Trophoblast cell (in vitro differentiated cells and primary cell): ENCODE results near the gene POF1B.

Experiments
- DNase-seq, 2 donors: peaks; one replicate each; pipeline ENCODE4 v3.0.0-alpha.2; 2016
- H2AFZ ChIP-seq: 2 replicates; pipeline ENCODE4 v1.6.1; 2013; ENCODE audit warnings: low read length, moderate library complexity, mild to moderate bottlenecking; ENCODE audit not compliant: insufficient read depth, poor library complexity
- H2AK5ac ChIP-seq: 2 replicates; pipeline ENCODE4 v1.6.1; 2013; ENCODE audit warnings: mild to moderate bottlenecking, low read length
- H2BK120ac ChIP-seq: 2 replicates; pipeline ENCODE4 v1.6.1; 2013; ENCODE audit warnings: low read length, mild to moderate bottlenecking, moderate library complexity; ENCODE audit not compliant: insufficient read depth, poor library complexity
- H2BK12ac ChIP-seq: 2 replicates; pipeline ENCODE4 v1.6.1; 2013; ENCODE audit warnings: mild to moderate bottlenecking, low read length, moderate library complexity
- H2BK5ac ChIP-seq: 2 replicates; pipeline ENCODE4 v1.6.1; 2013; ENCODE audit warnings: low read length, low read depth, moderate library complexity, mild to moderate bottlenecking; ENCODE audit not compliant: poor library complexity
- H3K14ac ChIP-seq: 2 replicates; pipeline ENCODE4 v1.6.1; 2013; ENCODE audit warnings: mild to moderate bottlenecking, low read length
- H3K18ac ChIP-seq: 2 replicates; pipeline ENCODE4 v1.6.1; 2013; ENCODE audit warnings: mild to moderate bottlenecking, low read length
- H3K23ac ChIP-seq: 2 replicates; pipeline ENCODE4 v1.6.1; 2013; ENCODE audit warnings: low read length
- H3K27ac ChIP-seq: 2 replicates; pipeline ENCODE4 v1.5.1; 2013; ENCODE audit warnings: low read depth, mild to moderate bottlenecking, inconsistent platforms, low read length, moderate library complexity
- H3K27me3 ChIP-seq: 2 replicates; pipeline ENCODE4 v1.6.1; 2013; ENCODE audit warnings: inconsistent platforms, mild to moderate bottlenecking, low read length, moderate library complexity; ENCODE audit not compliant: insufficient read depth
- H3K36me3 ChIP-seq, 2 experiments: 1 replicate in 1 of 2; 2 replicates in 1 of 2; pipeline ENCODE4 v1.6.1; 2013; ENCODE audit warnings: low read length in 2 of 2, mild to moderate bottlenecking in 2 of 2, moderate library complexity in 1 of 2; ENCODE audit not compliant: insufficient read depth in 2 of 2, control insufficient read depth in 1 of 2
- H3K4ac ChIP-seq: 2 replicates; pipeline ENCODE4 v1.6.1; 2013; ENCODE audit warnings: low read depth, mild to moderate bottlenecking, low read length, moderate library complexity
- H3K4me1 ChIP-seq, 2 experiments: 1 replicate in 1 of 2; 2 replicates in 1 of 2; pipeline ENCODE4 v1.6.1; 2013; ENCODE audit warnings: low read length in 2 of 2, mild to moderate bottlenecking in 2 of 2, moderate library complexity in 1 of 2; ENCODE audit not compliant: insufficient read depth in 2 of 2, control insufficient read depth in 1 of 2
- H3K4me2 ChIP-seq: 2 replicates; pipeline ENCODE4 v1.6.1; 2013; ENCODE audit warnings: inconsistent platforms, mild to moderate bottlenecking, low read length, moderate library complexity
- H3K4me3 ChIP-seq: 2 replicates; pipeline ENCODE4 v1.5.1; 2013; ENCODE audit warnings: mild to moderate bottlenecking, low read depth, low read length, inconsistent platforms
- H3K79me1 ChIP-seq: one replicate; pipeline ENCODE4 v1.6.1; 2013; ENCODE audit warnings: low read length
- H3K79me2 ChIP-seq: 2 replicates; pipeline ENCODE4 v1.6.1; 2013; ENCODE audit warnings: low read length, mild to moderate bottlenecking; ENCODE audit not compliant: control insufficient read depth, insufficient read depth, poor library complexity
- H3K9ac ChIP-seq: 2 replicates; pipeline ENCODE4 v1.6.1; 2013; ENCODE audit warnings: mild to moderate bottlenecking, low read length
- H3K9me3 ChIP-seq: 2 replicates; pipeline ENCODE4 v1.6.1; 2013; ENCODE audit warnings: low read depth, mild to moderate bottlenecking, control low read depth, inconsistent platforms, low read length; ENCODE audit not compliant: insufficient read depth
- H4K12ac ChIP-seq: 2 replicates; pipeline ENCODE4 v1.6.1; 2013; ENCODE audit warnings: low read depth, mild to moderate bottlenecking, low read length, moderate library complexity
- H4K8ac ChIP-seq: 2 replicates; pipeline ENCODE4 v1.6.1; 2013; ENCODE audit warnings: low read depth, mild to moderate bottlenecking, low read length, moderate library complexity
- H4K91ac ChIP-seq: one replicate; pipeline ENCODE4 v1.6.1; 2013; ENCODE audit warnings: low read depth, mild to moderate bottlenecking, low read length, moderate library complexity
- WGBS: extraction: QIAGEN DNeasy Blood & Tissue Kit; methylation state at CpG from one replicate; pipeline ENCODE4 v1.1.7; 2013; ENCODE audit warnings: missing lambda C conversion rate; ENCODE audit not compliant: insufficient read length, insufficient coverage; ENCODE audit errors: extremely low coverage; 5-methylcytosine and 5-hydroxymethylcytosine counted together

POF1B gene

DNA sequence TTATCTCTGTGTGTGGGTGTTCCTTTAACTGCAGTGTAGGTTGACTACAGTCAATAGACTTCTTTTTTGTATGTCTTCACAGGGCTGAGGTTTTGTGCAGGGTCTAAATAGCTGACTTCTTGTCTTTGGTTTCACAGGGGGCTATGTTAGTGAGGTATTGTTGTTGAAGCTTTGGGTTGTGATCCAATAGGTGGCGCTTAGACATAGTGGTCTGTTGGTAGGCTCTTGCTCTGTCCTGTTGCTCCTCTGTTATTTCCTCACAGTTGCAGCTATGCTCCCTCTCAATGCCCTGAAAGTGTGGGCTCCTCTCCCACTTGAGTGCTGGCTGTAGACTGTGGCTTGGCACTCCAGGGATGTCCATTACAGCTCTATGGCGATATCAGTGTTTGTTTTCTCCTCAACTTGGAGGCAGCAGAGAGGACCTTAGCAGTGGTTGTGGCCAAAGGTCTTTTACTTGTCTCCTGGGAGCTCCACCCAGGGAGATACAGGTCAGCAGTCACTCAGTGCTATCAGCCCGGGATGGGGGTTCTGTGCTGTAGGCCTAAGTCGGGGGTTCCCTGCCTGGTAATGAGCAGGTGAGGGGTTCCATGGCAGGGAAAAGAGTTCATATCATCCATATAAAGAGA is 14.0 kb downstream of the POF1B start:
- Histone ChIP-seq H2BK5ac (no peak overlapping the region), H2AFZ (no peak overlapping the region), H3K4me1 (no peaks in the 10 kb centered on the region), H3K79me2 (no peaks in the 10 kb centered on the region), H4K12ac (no peak overlapping the region), H3K27ac (no peak overlapping the region), H3K36me3 (no peaks in the 10 kb centered on the region), H3K23ac (no peak overlapping the region), H2BK12ac (no peak overlapping the region), H3K9me3 (no peaks in the 10 kb centered on the region), H3K9ac (no peak overlapping the region), H3K27me3 (no peaks in the 10 kb centered on the region), H4K8ac (no peak overlapping the region), H3K18ac (no peak overlapping the region), H3K79me1 (no peaks in the 10 kb centered on the region), H3K14ac (no peak overlapping the region), H3K4me2 (no peak overlapping the region), H4K91ac (no peak overlapping the region), H3K4me3 (no peak overlapping the region), H2AK5ac (no peak overlapping the region), H3K4ac (no peak overlapping the region), H2BK120ac (no peak overlapping the region)
- no CpG with 5 or more reads among the region's 4 CpGs for WGBS
- no peak for DNase-seq

- DNase-seq = no peak
- H3K4me3 ChIP-seq = no peak overlapping the region
- no CpG with 5 or more reads among the region's 1 CpG for WGBS
- no peak overlapping the region for H3K9ac ChIP-seq
- H3K4ac ChIP-seq = no peak overlapping the region
- H2AFZ ChIP-seq = no peak overlapping the region
- H4K8ac ChIP-seq = no peak overlapping the region
- no peaks in the 10 kb centered on the region for H3K27me3 ChIP-seq
- H3K14ac ChIP-seq = no peak overlapping the region
- H3K23ac ChIP-seq = no peak overlapping the region
- H3K27ac ChIP-seq = no peak overlapping the region
- H3K18ac ChIP-seq = no peak overlapping the region
- H2BK12ac ChIP-seq = no peak overlapping the region
- no peak overlapping the region for H3K4me2 ChIP-seq
- H3K9me3 ChIP-seq = no peaks in the 10 kb centered on the region
- H2BK120ac ChIP-seq = no peak overlapping the region
- no peak overlapping the region for H2BK5ac ChIP-seq
- H3K79me2 ChIP-seq = no peaks in the 10 kb centered on the region
- H4K91ac ChIP-seq = no peak overlapping the region
- H3K79me1 ChIP-seq = no peaks in the 10 kb centered on the region
- H3K36me3 ChIP-seq = no peaks in the 10 kb centered on the region
- no peak overlapping the region for H4K12ac ChIP-seq
- no peaks in the 10 kb centered on the region for H3K4me1 ChIP-seq
- H2AK5ac ChIP-seq = no peak overlapping the region
Observed at GRCh38 chrX:85359051-85359450, 20.4 kb downstream of the POF1B start.

DNA sequence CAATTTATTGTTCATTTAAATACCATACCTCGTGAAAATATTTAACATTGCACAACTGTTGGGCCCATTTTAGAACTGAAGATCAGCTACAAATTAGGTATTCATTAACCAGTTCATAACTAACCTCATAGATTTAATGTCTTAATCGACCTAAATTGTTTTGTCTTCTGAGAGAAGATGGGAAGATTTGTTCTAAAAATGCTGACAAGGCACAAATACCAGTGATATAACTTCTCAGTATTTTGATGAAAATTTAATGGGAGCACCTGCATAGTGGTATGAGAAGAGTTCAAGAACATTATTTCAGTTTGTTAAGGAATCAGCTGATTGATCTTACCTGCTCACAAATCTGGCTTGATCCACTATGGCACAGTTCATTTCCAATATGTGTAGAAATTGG is 33.9 kb downstream of the POF1B start:
- Histone ChIP-seq H3K79me1 (no peaks in the 10 kb centered on the region), H2BK5ac (no peak overlapping the region), H2AK5ac (no peak overlapping the region)

DNA sequence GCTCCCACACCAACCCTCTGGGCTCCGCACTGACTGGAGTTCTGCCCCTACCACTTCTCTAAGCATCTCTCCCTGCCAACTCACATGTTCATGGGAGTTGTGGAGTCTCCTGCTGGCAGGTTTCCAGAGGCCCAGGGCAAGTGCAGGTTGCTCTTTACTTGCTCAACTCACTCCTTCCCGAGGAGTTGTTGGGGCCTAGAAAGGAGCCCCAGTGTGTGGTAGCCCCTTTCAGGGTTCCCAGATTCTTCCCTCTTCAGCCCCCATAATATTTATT is 52.5 kb downstream of the POF1B start:
- no peaks in the 10 kb centered on the region for H3K4me1 ChIP-seq
- no peak overlapping the region for H3K4ac ChIP-seq
- H3K27ac ChIP-seq = no peak overlapping the region
- H3K36me3 ChIP-seq = no peaks in the 10 kb centered on the region
- H3K4me2 ChIP-seq = no peak overlapping the region
- WGBS = no CpG with 5 or more reads among the region's 2 CpGs
- no peak overlapping the region for H3K9ac ChIP-seq
- no peak overlapping the region for H4K91ac ChIP-seq
- H2BK120ac ChIP-seq = no peak overlapping the region
- no peak overlapping the region for H3K4me3 ChIP-seq
- H2BK5ac ChIP-seq = no peak overlapping the region
- no peak overlapping the region for H4K8ac ChIP-seq
- no peaks in the 10 kb centered on the region for H3K79me2 ChIP-seq
- no peak overlapping the region for H3K23ac ChIP-seq
- no peaks in the 10 kb centered on the region for H3K9me3 ChIP-seq
- H2AFZ ChIP-seq = no peak overlapping the region
- no peak for DNase-seq
- H3K18ac ChIP-seq = no peak overlapping the region
- H3K27me3 ChIP-seq = no peaks in the 10 kb centered on the region
- no peak overlapping the region for H2AK5ac ChIP-seq
- H3K79me1 ChIP-seq = no peaks in the 10 kb centered on the region
- no peak overlapping the region for H4K12ac ChIP-seq
- H3K14ac ChIP-seq = no peak overlapping the region
- no peak overlapping the region for H2BK12ac ChIP-seq

More for the DNA sequence above, 33.9 kb downstream of the POF1B start:
- no peaks in the 10 kb centered on the region for H3K79me2 ChIP-seq
- H3K4ac ChIP-seq = no peak overlapping the region
- no peak overlapping the region for H3K27ac ChIP-seq
- DNase-seq = no peak
- no peaks in the 10 kb centered on the region for H3K4me1 ChIP-seq
- H2BK12ac ChIP-seq = no peak overlapping the region
- H3K9me3 ChIP-seq = no peaks in the 10 kb centered on the region
- H3K14ac ChIP-seq = no peak overlapping the region
- no peak overlapping the region for H3K4me3 ChIP-seq
- H3K9ac ChIP-seq = no peak overlapping the region
- no peak overlapping the region for H4K91ac ChIP-seq
- H4K8ac ChIP-seq = no peak overlapping the region
- no peak overlapping the region for H3K18ac ChIP-seq
- H3K27me3 ChIP-seq = no peaks in the 10 kb centered on the region
- H2BK120ac ChIP-seq = no peak overlapping the region
- no peak overlapping the region for H2AFZ ChIP-seq
- H3K36me3 ChIP-seq = no peaks in the 10 kb centered on the region
- no CpG with 5 or more reads among the region's 2 CpGs for WGBS
- no peak overlapping the region for H3K4me2 ChIP-seq
- H4K12ac ChIP-seq = no peak overlapping the region
- H3K23ac ChIP-seq = no peak overlapping the region
